Vagina (tissue), 2 donors: Measurements from ENCODE around the gene GALNT5. TPM values are rescaled to one million over a fixed set of nuclear protein-coding genes. Genes with fewer than 3 reads are reported as not detected.

Experiments used
- DNase-seq, 2 donors: peaks; one replicate each; pipeline ENCODE4 v3.0.0-alpha.2; 2017; ENCODE audit errors: extremely low spot score in 2 of 2
- H3K27ac ChIP-seq: fragments of 200-600 bp; sonication (generic); one replicate; pipeline ENCODE4 v1.5.1; 2019
- H3K27me3 ChIP-seq: fragments of 200-600 bp; sonication (generic); one replicate; pipeline ENCODE4 v1.5.1; 2019
- H3K36me3 ChIP-seq, 2 donors: fragments of 200-600 bp; sonication (generic); one replicate each; pipeline ENCODE4 v1.5.1; 2017 to 2019
- H3K4me1 ChIP-seq: fragments of 200-600 bp; sonication (generic); one replicate; pipeline ENCODE4 v1.5.1; 2019
- H3K4me3 ChIP-seq, 2 donors: fragments of 200-600 bp; sonication (generic); 1 replicate in 1 of 2; 2 replicates in 1 of 2; pipeline ENCODE4 v1.5.1; 2016 to 2019
- H3K9me3 ChIP-seq: fragments of 200-600 bp; sonication (generic); one replicate; pipeline ENCODE4 v1.5.1; 2019
- POLR2A ChIP-seq, 2 donors: fragments of 450-650 bp; IDR thresholded peaks; one replicate each; pipeline ENCODE4 v1.6.1; 2017; ENCODE audit warnings: antibody characterized with exemption in 2 of 2, mild to moderate bottlenecking in 2 of 2, moderate library complexity in 2 of 2
- POLR2AphosphoS5 ChIP-seq, 2 donors: sonication (generic); formaldehyde crosslinking; IDR thresholded peaks; one replicate each; pipeline ENCODE4 v1.9.0; 2017; ENCODE audit warnings: antibody characterized with exemption in 2 of 2, mild to moderate bottlenecking in 2 of 2, low read depth in 1 of 2; ENCODE audit not compliant: insufficient read depth in 1 of 2
- intact Hi-C: fragments of 100-400 bp; cut with DNase I; formaldehyde crosslinking; loops from one replicate; pipeline ENCODE4 v1.15.1; 2023
- total RNA-seq: library from RNA; depleted of rRNA; stranded (reverse); fragments of >200 nt; gene quantifications from one replicate; pipeline ENCODE4 v1.2.3, GENCODE V29; 2016
- TF ChIP-seq, protein P1 (sequence below), 3 experiments: fragments of 450-650 bp in 2 of 3; fragments of 200-600 bp in 1 of 3; sonication (generic) in 1 of 3; IDR thresholded peaks; one replicate each; pipeline ENCODE4 v1.5.1; 2017 to 2019; ENCODE audit warnings: antibody characterized with exemption in 3 of 3, mild to moderate bottlenecking in 2 of 3, moderate library complexity in 2 of 3

GALNT5 gene
- total RNA-seq, 1 donor from 2014 or later: 3.2 TPM

DNA sequence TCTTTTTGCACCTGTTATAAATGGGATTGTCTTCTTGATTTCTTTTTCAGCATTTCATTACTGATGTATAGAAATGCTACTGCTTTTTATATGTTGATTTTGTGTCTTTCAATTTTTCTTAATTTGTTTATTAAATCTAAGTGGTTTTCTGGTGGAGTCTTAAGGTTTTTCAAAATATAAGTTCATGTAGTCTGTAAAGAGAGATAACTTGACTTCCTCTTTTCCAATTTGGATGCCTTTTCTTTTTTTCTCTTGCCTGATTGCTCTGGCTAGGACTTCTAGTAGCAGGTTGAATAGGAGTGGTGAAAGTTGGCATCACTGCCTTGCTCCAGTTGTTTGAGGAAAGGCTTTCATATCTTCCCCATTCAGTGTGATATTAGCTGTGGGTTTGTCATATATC, 28.6 kb upstream of the GALNT5 start:
- no peak for DNase-seq
- no peak overlapping the region for H3K4me3 ChIP-seq
- no peaks in the 10 kb centered on the region for H3K4me1 ChIP-seq
- no peak overlapping the region for H3K27ac ChIP-seq
- H3K36me3 ChIP-seq: no peaks in the 10 kb centered on the region
- H3K9me3 ChIP-seq: no peaks in the 10 kb centered on the region
- intact Hi-C loops: no loop called here
- TF ChIP-seq POLR2A (IDR thresholded peaks at IDR 0.05) (no peak), POLR2AphosphoS5 (IDR thresholded peaks at IDR 0.05; ENCODE audit: insufficient read depth in 1 of 2, low read depth in 1 of 2) (no peak)
- TF ChIP-seq, protein P1, sequence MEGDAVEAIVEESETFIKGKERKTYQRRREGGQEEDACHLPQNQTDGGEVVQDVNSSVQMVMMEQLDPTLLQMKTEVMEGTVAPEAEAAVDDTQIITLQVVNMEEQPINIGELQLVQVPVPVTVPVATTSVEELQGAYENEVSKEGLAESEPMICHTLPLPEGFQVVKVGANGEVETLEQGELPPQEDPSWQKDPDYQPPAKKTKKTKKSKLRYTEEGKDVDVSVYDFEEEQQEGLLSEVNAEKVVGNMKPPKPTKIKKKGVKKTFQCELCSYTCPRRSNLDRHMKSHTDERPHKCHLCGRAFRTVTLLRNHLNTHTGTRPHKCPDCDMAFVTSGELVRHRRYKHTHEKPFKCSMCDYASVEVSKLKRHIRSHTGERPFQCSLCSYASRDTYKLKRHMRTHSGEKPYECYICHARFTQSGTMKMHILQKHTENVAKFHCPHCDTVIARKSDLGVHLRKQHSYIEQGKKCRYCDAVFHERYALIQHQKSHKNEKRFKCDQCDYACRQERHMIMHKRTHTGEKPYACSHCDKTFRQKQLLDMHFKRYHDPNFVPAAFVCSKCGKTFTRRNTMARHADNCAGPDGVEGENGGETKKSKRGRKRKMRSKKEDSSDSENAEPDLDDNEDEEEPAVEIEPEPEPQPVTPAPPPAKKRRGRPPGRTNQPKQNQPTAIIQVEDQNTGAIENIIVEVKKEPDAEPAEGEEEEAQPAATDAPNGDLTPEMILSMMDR (IDR thresholded peaks at IDR 0.05): no peak
- no peaks in the 10 kb centered on the region for H3K27me3 ChIP-seq

DNA sequence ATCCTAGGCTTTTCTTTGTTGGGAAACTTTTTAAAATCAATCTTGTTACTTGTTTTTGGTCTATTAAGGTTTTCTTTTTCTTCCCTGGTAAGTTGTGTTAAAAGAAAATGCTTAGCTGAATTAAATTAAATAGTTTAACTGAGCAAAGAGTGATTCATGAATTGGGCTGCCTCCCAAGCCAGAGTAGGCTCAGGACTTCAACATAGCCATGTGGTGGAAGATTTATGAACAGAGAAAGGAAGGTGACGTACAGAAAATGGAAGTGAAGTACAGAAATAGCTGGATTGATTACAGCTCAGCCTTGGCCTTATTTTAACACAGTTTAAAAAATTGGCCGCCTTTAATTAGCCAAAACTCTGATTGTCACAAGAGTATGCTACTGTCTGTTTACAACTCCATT, 27.9 kb upstream of the GALNT5 start:
- no peak overlapping the region for H3K4me3 ChIP-seq
- intact Hi-C loops: no loop called here
- no peaks in the 10 kb centered on the region for H3K27me3 ChIP-seq
- no peak for DNase-seq
- peak overlapping the region; percentile 0 for H3K27ac ChIP-seq
- H3K9me3 ChIP-seq: no peaks in the 10 kb centered on the region
- TF ChIP-seq POLR2AphosphoS5 (IDR thresholded peaks at IDR 0.05; ENCODE audit: insufficient read depth in 1 of 2, low read depth in 1 of 2) (peak in 1 of 2 donors; percentile 76), POLR2A (IDR thresholded peaks at IDR 0.05) (no peak)
- TF ChIP-seq, protein P1 (IDR thresholded peaks at IDR 0.05): no peak
- H3K36me3 ChIP-seq: no peaks in the 10 kb centered on the region
- H3K4me1 ChIP-seq: no peaks in the 10 kb centered on the region

DNA sequence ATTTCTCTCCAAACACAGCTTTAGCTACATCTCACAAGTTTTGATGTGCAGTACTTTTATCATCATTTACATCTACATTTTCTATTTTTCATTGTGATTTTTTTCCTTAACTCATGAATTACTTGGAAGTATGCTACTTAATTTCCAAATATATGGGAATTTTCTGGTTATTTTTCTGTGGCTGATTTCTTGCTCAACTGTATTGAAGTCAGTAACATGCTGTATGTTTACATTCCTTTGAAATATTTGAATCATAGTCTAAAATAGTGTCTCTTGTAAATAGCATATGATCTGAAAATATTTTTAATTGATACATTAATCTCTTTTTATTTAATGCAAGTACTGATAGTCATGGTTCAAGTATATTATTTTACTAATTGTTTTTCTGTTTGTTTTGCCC, 26.0 kb upstream of the GALNT5 start:
- intact Hi-C loops: no loop called here
- TF ChIP-seq POLR2AphosphoS5 (IDR thresholded peaks at IDR 0.05; ENCODE audit: insufficient read depth in 1 of 2, low read depth in 1 of 2) (no peak), POLR2A (IDR thresholded peaks at IDR 0.05) (no peak)
- TF ChIP-seq, protein P1 (IDR thresholded peaks at IDR 0.05): no peak
- DNase-seq: no peak

DNA sequence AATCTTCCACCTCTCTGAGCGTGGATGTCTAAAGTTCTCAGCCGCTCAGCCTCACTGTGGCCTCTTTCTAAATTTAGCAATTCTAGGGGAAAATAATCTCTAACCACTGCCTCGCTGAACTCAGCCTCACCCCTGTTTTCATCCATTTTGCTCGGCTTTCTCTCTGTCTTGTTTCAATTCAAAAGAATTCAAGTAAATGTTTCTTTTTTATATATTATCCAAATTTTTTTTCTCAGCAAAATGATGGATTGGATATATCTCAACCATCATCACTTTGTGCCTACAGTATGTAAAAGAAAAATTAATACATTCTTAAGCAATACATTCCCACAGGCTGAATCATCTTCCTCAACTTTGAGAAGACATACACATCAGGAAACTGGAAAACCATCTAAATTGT, 24.0 kb upstream of the GALNT5 start:
- Histone ChIP-seq H3K27ac (no peak overlapping the region), H3K9me3 (no peaks in the 10 kb centered on the region), H3K27me3 (no peaks in the 10 kb centered on the region), H3K4me1 (no peaks in the 10 kb centered on the region), H3K36me3 (no peaks in the 10 kb centered on the region), H3K4me3 (no peak overlapping the region)
- intact Hi-C loops: no loop called here
- DNase-seq: no peak
- TF ChIP-seq POLR2AphosphoS5 (IDR thresholded peaks at IDR 0.05; ENCODE audit: insufficient read depth in 1 of 2, low read depth in 1 of 2) (no peak), POLR2A (IDR thresholded peaks at IDR 0.05) (no peak)
- TF ChIP-seq, protein P1 (IDR thresholded peaks at IDR 0.05): no peak

More for the DNA sequence above, 26.0 kb upstream of the GALNT5 start:
- no peak overlapping the region for H3K27ac ChIP-seq
- H3K4me3 ChIP-seq: no peak overlapping the region
- H3K36me3 ChIP-seq: no peaks in the 10 kb centered on the region
- H3K9me3 ChIP-seq: no peaks in the 10 kb centered on the region
- H3K4me1 ChIP-seq: no peaks in the 10 kb centered on the region
- no peaks in the 10 kb centered on the region for H3K27me3 ChIP-seq

DNA sequence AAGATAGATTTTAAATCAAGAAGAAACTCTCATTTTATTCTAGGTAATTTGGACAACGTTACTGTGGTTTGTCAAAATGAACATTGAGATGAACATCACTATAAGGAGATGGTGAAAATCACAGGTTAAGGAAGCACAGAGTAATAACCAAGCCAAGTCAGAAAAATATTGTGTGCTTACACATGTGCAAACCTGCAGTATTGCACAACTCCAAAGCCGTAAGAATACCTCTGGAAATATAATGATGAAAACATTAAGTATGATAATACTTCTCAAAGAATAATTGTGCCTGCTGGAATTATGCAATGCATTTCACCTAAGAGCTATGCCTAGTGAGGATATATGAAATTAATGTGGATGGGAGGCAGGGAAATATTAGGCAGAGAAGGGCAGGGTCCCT, 21.1 kb upstream of the GALNT5 start:
- DNase-seq: no peak
- Histone ChIP-seq H3K27ac (no peak overlapping the region), H3K4me1 (no peaks in the 10 kb centered on the region), H3K27me3 (no peaks in the 10 kb centered on the region), H3K4me3 (no peak overlapping the region), H3K36me3 (no peaks in the 10 kb centered on the region), H3K9me3 (no peaks in the 10 kb centered on the region)
- TF ChIP-seq, protein P1 (IDR thresholded peaks at IDR 0.05): no peak
- peak in 1 of 2 donors; percentile 85 for TF ChIP-seq POLR2AphosphoS5 (IDR thresholded peaks at IDR 0.05; ENCODE audit: insufficient read depth in 1 of 2, low read depth in 1 of 2)
- TF ChIP-seq POLR2A (IDR thresholded peaks at IDR 0.05): no peak
- intact Hi-C loops: no loop called here
